Neural cell (in vitro differentiated cells): Measurements from ENCODE around the gene ATP5MG. TPM values are rescaled to one million over a fixed set of nuclear protein-coding genes. Genes with fewer than 3 reads are reported as not detected.

ENCODE experiments used
- H2AFZ ChIP-seq: fragments of 200-600, 300-800 bp; sonication (generic), shearing (Covaris generic); 2 replicates; pipeline ENCODE4 v1.6.0; 2014; ENCODE audit warnings: low read depth, mild to moderate bottlenecking, antibody characterized with exemption, low read length, moderate library complexity
- H3F3A ChIP-seq: fragments of 200-600 bp; shearing (Covaris generic); 2 replicates; pipeline ENCODE4 v1.6.1; 2016; ENCODE audit warnings: mild to moderate bottlenecking, moderate library complexity, mixed read lengths, antibody characterized with exemption, low read length; ENCODE audit not compliant: insufficient read depth, poor library complexity, severe bottlenecking
- H3K27ac ChIP-seq: fragments of 200-600, 300-800 bp; sonication (generic), shearing (Covaris generic); 2 replicates; pipeline ENCODE4 v1.5.1; 2014; ENCODE audit warnings: mild to moderate bottlenecking, low read length, moderate library complexity
- H3K27me3 ChIP-seq: fragments of 300-800, 200-600 bp; sonication (generic), shearing (Covaris generic); 2 replicates; pipeline ENCODE4 v1.6.0; 2014; ENCODE audit warnings: mild to moderate bottlenecking, low read depth, low read length, moderate library complexity; ENCODE audit not compliant: insufficient read depth
- H3K36me3 ChIP-seq: fragments of 300-800, 200-600 bp; sonication (generic), shearing (Covaris generic); 2 replicates; pipeline ENCODE4 v1.5.1; 2014; ENCODE audit warnings: mild to moderate bottlenecking, antibody characterized with exemption, low read length, moderate library complexity; ENCODE audit not compliant: insufficient read depth
- H3K4me2 ChIP-seq: fragments of 300-800, 200-600 bp; sonication (generic), shearing (Covaris generic); 2 replicates; pipeline ENCODE4 v1.6.0; 2014; ENCODE audit warnings: mild to moderate bottlenecking, low read length
- H3K4me3 ChIP-seq: fragments of 300-800, 200-600 bp; sonication (generic), shearing (Covaris generic); 2 replicates; pipeline ENCODE4 v1.5.1; 2014; ENCODE audit warnings: mild to moderate bottlenecking, low read length, moderate library complexity
- H3K79me2 ChIP-seq: fragments of 200-600 bp; shearing (Covaris generic); replicated peaks from 2 replicates; pipeline ENCODE4 v1.6.0; 2014; ENCODE audit warnings: mild to moderate bottlenecking, low read length, moderate library complexity; ENCODE audit not compliant: insufficient read depth
- H3K9ac ChIP-seq: fragments of 300-800, 200-600 bp; sonication (generic), shearing (Covaris generic); 2 replicates; pipeline ENCODE4 v1.6.1; 2016; ENCODE audit warnings: mild to moderate bottlenecking, low read length, mixed read lengths
- H3K9me2 ChIP-seq: fragments of 200-600 bp; shearing (Covaris generic); 2 replicates; pipeline ENCODE4 v1.6.1; 2016; ENCODE audit warnings: mild to moderate bottlenecking, low read length, mixed read lengths; ENCODE audit not compliant: insufficient read depth
- H3K9me3 ChIP-seq: fragments of 200-600, 300-800 bp; sonication (generic), shearing (Covaris generic); 2 replicates; pipeline ENCODE4 v1.6.1; 2016; ENCODE audit warnings: mild to moderate bottlenecking, mixed run types, low read length, moderate library complexity, mixed read lengths
- H4K20me1 ChIP-seq: fragments of 200-600 bp; shearing (Covaris generic); 2 replicates; pipeline ENCODE4 v1.6.1; 2016; ENCODE audit warnings: mild to moderate bottlenecking, mixed run types; ENCODE audit not compliant: insufficient read depth
- EP300 ChIP-seq: fragments of 450-650 bp; conservative IDR thresholded peaks from 2 replicates; pipeline ENCODE4 v1.6.1; 2014; ENCODE audit warnings: antibody characterized with exemption, mild to moderate bottlenecking, moderate library complexity; ENCODE audit not compliant: poor library complexity, severe bottlenecking
- EZH2 ChIP-seq: fragments of 200-600, 300-800 bp; shearing (Covaris generic), sonication (generic); IDR thresholded peaks from 2 replicates; pipeline ENCODE4 v1.6.1; 2014; ENCODE audit warnings: antibody characterized with exemption, low read length, borderline replicate concordance, mild to moderate bottlenecking; ENCODE audit not compliant: insufficient read depth, poor library complexity, severe bottlenecking
- MXI1 ChIP-seq: fragments of 450-650 bp; conservative IDR thresholded peaks from 2 replicates; pipeline ENCODE4 v1.6.1; 2014; ENCODE audit warnings: antibody characterized with exemption, mild to moderate bottlenecking; ENCODE audit not compliant: poor library complexity, severe bottlenecking
- POLR2AphosphoS5 ChIP-seq: IDR thresholded peaks from 2 replicates; pipeline ENCODE4 v1.6.1; 2012
- RAD21 ChIP-seq: fragments of 450-650 bp; conservative IDR thresholded peaks from 2 replicates; pipeline ENCODE4 v1.6.1; 2014; ENCODE audit warnings: antibody characterized with exemption, mild to moderate bottlenecking, moderate library complexity
- SMC3 ChIP-seq: fragments of 450-650 bp; conservative IDR thresholded peaks from 2 replicates; pipeline ENCODE4 v1.6.1; 2014; ENCODE audit warnings: antibody characterized with exemption, mild to moderate bottlenecking, moderate library complexity; ENCODE audit not compliant: poor library complexity
- TAF1 ChIP-seq: IDR thresholded peaks from 2 replicates; pipeline ENCODE4 v1.6.1; 2012; ENCODE audit warnings: low read depth
- polyA plus RNA-seq: library from polyadenylated mRNA; depleted of rRNA; stranded (reverse); fragments of >200 nt; gene quantifications from 2 replicates; pipeline ENCODE4 v1.2.3, GENCODE V29; 2014
- TF ChIP-seq, protein P1 (sequence below): fragments of 450-650 bp; IDR thresholded peaks from 2 replicates; pipeline ENCODE4 v1.5.1; 2014; ENCODE audit warnings: antibody characterized with exemption, mild to moderate bottlenecking, moderate library complexity; ENCODE audit not compliant: poor library complexity, severe bottlenecking
- TF ChIP-seq, protein P2 (sequence below): IDR thresholded peaks from 2 replicates; pipeline ENCODE4 v1.6.1; 2012; ENCODE audit warnings: borderline replicate concordance

Gene ATP5MG
- polyA plus RNA-seq, 1 donor from 2014 or later: 153 TPM

DNA sequence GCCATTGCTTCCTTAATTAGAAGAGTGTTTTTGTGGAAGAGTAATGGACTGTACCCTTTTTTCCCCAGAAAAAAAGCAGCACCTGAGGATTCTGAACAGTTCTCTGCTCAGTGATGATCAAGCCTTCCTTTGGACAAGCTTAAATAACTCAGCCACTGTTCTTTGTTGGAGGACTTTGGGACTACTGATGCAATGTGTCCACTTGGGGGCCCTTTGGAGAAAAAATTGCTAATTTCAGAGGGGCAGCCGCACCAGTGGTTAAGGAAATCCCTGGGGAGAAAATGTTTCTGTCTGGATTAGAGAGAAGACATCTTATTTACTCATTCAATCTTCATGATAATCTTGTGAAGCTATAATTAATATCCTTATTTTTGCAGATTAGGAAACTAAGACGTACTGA lies 29.6 kb downstream of the ATP5MG start:
- H3K9me3 ChIP-seq: no peaks in the 10 kb centered on the region
- no peaks in the 10 kb centered on the region for H3K9me2 ChIP-seq
- H3K36me3 ChIP-seq: no peaks in the 10 kb centered on the region
- no peaks in the 10 kb centered on the region for H3F3A ChIP-seq
- no peak overlapping the region for H3K4me3 ChIP-seq
- H3K9ac ChIP-seq: no peak overlapping the region
- H3K79me2 ChIP-seq: no peaks in the 10 kb centered on the region
- H2AFZ ChIP-seq: no peak overlapping the region
- no peak overlapping the region for H3K27ac ChIP-seq
- TF ChIP-seq POLR2AphosphoS5 (no peak), MXI1 (no peak), EP300 (no peak), SMC3 (no peak), EZH2 (no peak), TAF1 (no peak), RAD21 (no peak)
- TF ChIP-seq, protein P1, sequence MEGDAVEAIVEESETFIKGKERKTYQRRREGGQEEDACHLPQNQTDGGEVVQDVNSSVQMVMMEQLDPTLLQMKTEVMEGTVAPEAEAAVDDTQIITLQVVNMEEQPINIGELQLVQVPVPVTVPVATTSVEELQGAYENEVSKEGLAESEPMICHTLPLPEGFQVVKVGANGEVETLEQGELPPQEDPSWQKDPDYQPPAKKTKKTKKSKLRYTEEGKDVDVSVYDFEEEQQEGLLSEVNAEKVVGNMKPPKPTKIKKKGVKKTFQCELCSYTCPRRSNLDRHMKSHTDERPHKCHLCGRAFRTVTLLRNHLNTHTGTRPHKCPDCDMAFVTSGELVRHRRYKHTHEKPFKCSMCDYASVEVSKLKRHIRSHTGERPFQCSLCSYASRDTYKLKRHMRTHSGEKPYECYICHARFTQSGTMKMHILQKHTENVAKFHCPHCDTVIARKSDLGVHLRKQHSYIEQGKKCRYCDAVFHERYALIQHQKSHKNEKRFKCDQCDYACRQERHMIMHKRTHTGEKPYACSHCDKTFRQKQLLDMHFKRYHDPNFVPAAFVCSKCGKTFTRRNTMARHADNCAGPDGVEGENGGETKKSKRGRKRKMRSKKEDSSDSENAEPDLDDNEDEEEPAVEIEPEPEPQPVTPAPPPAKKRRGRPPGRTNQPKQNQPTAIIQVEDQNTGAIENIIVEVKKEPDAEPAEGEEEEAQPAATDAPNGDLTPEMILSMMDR: no peak
- TF ChIP-seq, protein P2, sequence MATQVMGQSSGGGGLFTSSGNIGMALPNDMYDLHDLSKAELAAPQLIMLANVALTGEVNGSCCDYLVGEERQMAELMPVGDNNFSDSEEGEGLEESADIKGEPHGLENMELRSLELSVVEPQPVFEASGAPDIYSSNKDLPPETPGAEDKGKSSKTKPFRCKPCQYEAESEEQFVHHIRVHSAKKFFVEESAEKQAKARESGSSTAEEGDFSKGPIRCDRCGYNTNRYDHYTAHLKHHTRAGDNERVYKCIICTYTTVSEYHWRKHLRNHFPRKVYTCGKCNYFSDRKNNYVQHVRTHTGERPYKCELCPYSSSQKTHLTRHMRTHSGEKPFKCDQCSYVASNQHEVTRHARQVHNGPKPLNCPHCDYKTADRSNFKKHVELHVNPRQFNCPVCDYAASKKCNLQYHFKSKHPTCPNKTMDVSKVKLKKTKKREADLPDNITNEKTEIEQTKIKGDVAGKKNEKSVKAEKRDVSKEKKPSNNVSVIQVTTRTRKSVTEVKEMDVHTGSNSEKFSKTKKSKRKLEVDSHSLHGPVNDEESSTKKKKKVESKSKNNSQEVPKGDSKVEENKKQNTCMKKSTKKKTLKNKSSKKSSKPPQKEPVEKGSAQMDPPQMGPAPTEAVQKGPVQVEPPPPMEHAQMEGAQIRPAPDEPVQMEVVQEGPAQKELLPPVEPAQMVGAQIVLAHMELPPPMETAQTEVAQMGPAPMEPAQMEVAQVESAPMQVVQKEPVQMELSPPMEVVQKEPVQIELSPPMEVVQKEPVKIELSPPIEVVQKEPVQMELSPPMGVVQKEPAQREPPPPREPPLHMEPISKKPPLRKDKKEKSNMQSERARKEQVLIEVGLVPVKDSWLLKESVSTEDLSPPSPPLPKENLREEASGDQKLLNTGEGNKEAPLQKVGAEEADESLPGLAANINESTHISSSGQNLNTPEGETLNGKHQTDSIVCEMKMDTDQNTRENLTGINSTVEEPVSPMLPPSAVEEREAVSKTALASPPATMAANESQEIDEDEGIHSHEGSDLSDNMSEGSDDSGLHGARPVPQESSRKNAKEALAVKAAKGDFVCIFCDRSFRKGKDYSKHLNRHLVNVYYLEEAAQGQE: no peak
- H3K4me2 ChIP-seq: no peak overlapping the region
- H3K27me3 ChIP-seq: no peaks in the 10 kb centered on the region
- H4K20me1 ChIP-seq: no peaks in the 10 kb centered on the region

DNA sequence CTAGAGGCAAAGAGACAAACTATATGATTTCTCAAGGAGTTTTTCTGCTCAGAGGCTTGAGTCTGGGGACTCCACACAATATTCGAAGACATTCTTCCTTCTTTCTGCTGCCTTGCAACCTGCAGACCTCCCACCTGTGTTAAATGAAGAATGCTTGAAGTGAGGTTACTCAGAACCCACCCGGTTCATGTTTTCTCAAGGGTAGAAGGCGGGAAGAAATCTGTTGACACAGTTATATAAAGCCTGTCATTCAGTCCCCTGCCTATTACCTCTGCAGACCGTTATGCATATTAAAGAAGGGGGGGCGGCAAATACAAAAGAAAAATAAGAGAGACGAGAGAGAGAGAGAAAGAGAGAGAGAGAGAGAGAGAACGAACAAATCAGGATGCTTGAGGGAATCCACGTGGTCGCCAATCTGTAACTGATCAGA lies 32.7 kb downstream of the ATP5MG start:
- TF ChIP-seq EP300 (peak; percentile 55), MXI1 (peak; percentile 84)
- TF ChIP-seq, protein P1: no peak
- no peaks in the 10 kb centered on the region for H3K36me3 ChIP-seq
- peak overlapping the region; percentile 98 for H3K27ac ChIP-seq
- H3K9me2 ChIP-seq: no peaks in the 10 kb centered on the region
- peaks cover 9% of the 10 kb centered on the region for H3F3A ChIP-seq
- no peaks in the 10 kb centered on the region for H3K27me3 ChIP-seq
- peak overlapping the region; percentile 96 for H3K4me3 ChIP-seq
- H4K20me1 ChIP-seq: peaks cover 9% of the 10 kb centered on the region
- peak overlapping the region; percentile 90 for H3K4me2 ChIP-seq
- no peaks in the 10 kb centered on the region for H3K9me3 ChIP-seq
- H2AFZ ChIP-seq: peak overlapping the region; percentile 66
- H3K9ac ChIP-seq: peak overlapping the region; percentile 99
- H3K79me2 ChIP-seq: peaks cover 25% of the 10 kb centered on the region
